ENCODE measurements around the gene TRAPPC3.
A peak's percentile ranks its signal among the peaks of the same experiment; 100 is the strongest.

Gene TRAPPC3

DNA sequence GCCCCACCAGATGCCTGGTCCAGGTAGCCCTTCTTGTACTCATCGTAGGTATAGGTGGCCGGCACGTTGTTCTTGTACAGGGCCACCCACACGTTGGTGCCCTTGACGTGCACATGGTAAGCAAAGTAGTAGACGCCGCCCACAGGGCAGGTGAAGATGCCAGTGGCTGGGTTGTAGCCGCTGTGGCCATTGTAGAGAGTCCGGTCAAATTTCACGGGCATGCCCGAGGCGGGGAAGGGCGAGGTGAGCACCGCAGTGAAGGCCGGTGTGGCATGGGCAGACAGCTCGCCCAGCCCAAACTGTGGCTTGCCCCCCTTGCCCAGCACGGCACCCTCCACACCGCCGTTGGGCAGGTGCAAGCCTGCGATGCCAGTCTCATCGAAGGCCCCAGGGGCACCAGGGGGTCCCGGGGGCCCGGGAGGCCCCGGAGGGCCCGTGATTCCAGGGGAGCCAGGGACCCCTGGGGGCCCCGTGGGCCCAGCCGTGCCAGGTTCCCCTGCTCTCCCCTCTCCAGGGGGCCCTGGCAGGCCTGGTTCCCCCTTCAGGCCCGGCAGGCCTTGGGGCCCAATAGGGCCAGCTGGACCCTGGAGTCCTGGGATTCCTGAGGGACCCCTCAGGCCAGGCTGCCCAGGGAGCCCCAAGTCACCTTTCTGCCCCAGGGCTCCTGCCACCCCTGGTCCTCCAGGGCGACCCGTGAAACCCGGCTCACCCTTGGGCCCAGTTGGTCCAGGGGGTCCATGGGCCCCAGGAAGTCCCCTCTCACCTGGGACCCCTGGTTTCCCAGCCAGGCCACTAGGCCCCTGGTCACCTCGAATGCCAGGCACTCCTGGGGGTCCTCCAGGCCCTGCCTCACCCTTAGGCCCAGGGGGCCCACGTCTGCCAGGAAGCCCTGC lies 51.3 kb downstream of the TRAPPC3 start:
- H3K4me3 ChIP-seq (ENCODE audit: low read depth, low read length) = no peak overlapping the region
- POLR2A ChIA-PET = interaction anchor here (1.0 to 1.4 kb wide), 3 partner anchors 35 to 166 kb away, joined by 3 to 7 read pairs (median 4); no protein-coding TSS in a partner anchor
- H3K4me1 ChIP-seq (ENCODE audit: control insufficient read depth, insufficient read depth, low read length) = no peaks in the 10 kb centered on the region
- peaks cover 0 to 41% of the 10 kb centered on the region in 2 experiments; a peak in 1 of 3 replicates for H3K36me3 ChIP-seq (ENCODE audit: control insufficient read depth in 2 of 2, insufficient read depth in 1 of 2, low read length in 2 of 2)
- CTCF ChIA-PET = interaction anchor here (1.1 to 11.1 kb wide), 3 partner anchors 9 to 91 kb away, joined by 4 to 156 read pairs (median 8); partner anchors contain the start of gene ADPRS
- no peak overlapping the region for H3K27ac ChIP-seq (ENCODE audit: extremely low read depth, low read depth, low read length)
- TF ChIP-seq OVOL3 (tag by site-specific recombination; IDR thresholded peaks at IDR 0.05) (no peak), ZNF660 (tag by site-specific recombination; IDR thresholded peaks at IDR 0.05) (no peak), ZFP37 (tag by site-specific recombination; IDR thresholded peaks at IDR 0.05) (no peak), ZNF423 (tag by site-specific recombination; IDR thresholded peaks at IDR 0.05) (no peak), ZNF548 (tag by site-specific recombination; IDR thresholded peaks at IDR 0.05) (no peak), KLF8 (tag by site-specific recombination; IDR thresholded peaks at IDR 0.05) (no peak), YY2 (tag by site-specific recombination; IDR thresholded peaks at IDR 0.05) (no peak)
- TF ChIP-seq, protein P1, sequence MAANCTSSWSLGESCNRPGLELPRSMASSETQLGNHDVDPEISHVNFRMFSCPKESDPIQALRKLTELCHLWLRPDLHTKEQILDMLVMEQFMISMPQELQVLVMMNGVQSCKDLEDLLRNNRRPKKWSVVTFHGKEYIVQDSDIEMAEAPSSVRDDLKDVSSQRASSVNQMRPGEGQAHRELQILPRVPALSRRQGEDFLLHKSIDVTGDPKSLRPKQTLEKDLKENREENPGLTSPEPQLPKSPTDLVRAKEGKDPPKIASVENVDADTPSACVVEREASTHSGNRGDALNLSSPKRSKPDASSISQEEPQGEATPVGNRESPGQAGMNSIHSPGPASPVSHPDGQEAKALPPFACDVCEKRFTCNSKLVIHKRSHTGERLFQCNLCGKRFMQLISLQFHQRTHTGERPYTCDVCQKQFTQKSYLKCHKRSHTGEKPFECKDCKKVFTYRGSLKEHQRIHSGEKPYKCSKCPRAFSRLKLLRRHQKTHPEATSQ (tag by site-specific recombination; IDR thresholded peaks at IDR 0.05) = no peak
- no peaks in the 10 kb centered on the region for H3K9me3 ChIP-seq (ENCODE audit: control insufficient read depth, insufficient read depth, low read depth, low read length)

DNA sequence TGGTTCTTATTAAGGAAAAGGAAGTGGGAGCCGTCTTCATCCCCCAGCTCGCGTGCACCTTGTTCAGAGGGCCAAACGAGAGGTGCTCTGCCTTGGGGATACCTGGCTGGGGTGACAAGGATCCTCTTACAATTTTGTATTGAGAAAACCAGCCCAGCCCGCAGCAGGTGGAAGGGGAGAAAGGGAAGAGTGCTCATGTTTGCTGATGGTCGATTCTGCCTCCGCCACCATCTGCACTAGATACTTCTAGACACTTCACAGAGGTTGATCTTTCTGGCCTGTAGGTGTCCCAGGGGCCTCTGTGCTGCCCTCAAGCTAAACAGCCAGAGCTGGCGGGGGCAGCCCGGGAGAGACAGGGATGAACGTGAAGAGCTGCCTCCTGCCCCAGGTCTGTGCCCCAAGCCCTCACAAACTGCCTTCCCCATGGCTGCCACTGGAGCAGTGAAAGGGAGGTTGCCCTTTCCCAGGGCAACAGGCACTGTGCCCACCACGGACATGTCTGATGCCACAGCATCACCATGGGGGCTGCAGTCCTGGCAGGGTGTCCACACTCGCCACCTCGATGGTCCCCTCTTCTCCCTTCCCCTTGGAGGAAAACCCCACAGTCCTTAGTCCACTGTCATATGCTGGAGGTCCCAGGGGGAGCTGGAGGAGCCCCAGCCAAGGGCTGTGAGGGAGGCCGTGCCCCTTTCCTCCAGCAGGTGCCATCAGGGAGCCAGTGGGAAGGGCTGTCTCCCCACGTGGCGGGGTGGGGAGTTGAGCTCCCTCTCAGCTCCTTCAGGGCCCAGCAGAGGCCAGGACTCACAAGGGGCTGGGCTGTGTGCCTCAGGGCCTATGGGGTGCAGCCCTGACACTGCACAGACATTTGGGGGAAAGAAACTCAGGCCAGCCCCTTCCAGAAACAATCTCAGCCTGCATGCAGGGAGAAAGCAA lies 52.5 kb downstream of the TRAPPC3 start:
- no peaks in the 10 kb centered on the region for H3K9me3 ChIP-seq (ENCODE audit: control insufficient read depth, insufficient read depth, low read depth, low read length)
- no peak overlapping the region for H3K27ac ChIP-seq (ENCODE audit: extremely low read depth, low read depth, low read length)
- CTCF ChIA-PET = interaction anchor here (0.6 to 11.1 kb wide), 6 partner anchors 8 to 92 kb away, joined by 3 to 156 read pairs (median 4); partner anchors contain the start of genes ADPRS and TRAPPC3
- POLR2A ChIA-PET = interaction anchor here (1.0 to 1.4 kb wide), 3 partner anchors 37 to 164 kb away, joined by 3 to 7 read pairs (median 4); no protein-coding TSS in a partner anchor
- H3K36me3 ChIP-seq (ENCODE audit: control insufficient read depth in 2 of 2, insufficient read depth in 1 of 2, low read length in 2 of 2) = peaks cover 0 to 53% of the 10 kb centered on the region in 2 experiments; a peak in 2 of 3 replicates
- H3K4me1 ChIP-seq (ENCODE audit: control insufficient read depth, insufficient read depth, low read length) = no peaks in the 10 kb centered on the region
- H3K4me3 ChIP-seq (ENCODE audit: low read depth, low read length) = no peak overlapping the region
- TF ChIP-seq ZNF416 (tag by site-specific recombination; IDR thresholded peaks at IDR 0.05) (no peak), TCF7L2 (IDR thresholded peaks at IDR 0.05; ENCODE audit: borderline replicate concordance, low read depth, low read length) (no peak), ZNF768 (tag by site-specific recombination; IDR thresholded peaks at IDR 0.05) (no peak), ZNF350 (tag by site-specific recombination; IDR thresholded peaks at IDR 0.05) (no peak), ZNF174 (tag by site-specific recombination; IDR thresholded peaks at IDR 0.05) (no peak)
- TF ChIP-seq, protein P2, sequence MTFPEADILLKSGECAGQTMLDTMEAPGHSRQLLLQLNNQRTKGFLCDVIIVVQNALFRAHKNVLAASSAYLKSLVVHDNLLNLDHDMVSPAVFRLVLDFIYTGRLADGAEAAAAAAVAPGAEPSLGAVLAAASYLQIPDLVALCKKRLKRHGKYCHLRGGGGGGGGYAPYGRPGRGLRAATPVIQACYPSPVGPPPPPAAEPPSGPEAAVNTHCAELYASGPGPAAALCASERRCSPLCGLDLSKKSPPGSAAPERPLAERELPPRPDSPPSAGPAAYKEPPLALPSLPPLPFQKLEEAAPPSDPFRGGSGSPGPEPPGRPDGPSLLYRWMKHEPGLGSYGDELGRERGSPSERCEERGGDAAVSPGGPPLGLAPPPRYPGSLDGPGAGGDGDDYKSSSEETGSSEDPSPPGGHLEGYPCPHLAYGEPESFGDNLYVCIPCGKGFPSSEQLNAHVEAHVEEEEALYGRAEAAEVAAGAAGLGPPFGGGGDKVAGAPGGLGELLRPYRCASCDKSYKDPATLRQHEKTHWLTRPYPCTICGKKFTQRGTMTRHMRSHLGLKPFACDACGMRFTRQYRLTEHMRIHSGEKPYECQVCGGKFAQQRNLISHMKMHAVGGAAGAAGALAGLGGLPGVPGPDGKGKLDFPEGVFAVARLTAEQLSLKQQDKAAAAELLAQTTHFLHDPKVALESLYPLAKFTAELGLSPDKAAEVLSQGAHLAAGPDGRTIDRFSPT (tag by site-specific recombination; IDR thresholded peaks at IDR 0.05) = 0 out of 2 replicates have a peak, but pooled peaks have one; percentile 41
- TF ChIP-seq, protein P3, sequence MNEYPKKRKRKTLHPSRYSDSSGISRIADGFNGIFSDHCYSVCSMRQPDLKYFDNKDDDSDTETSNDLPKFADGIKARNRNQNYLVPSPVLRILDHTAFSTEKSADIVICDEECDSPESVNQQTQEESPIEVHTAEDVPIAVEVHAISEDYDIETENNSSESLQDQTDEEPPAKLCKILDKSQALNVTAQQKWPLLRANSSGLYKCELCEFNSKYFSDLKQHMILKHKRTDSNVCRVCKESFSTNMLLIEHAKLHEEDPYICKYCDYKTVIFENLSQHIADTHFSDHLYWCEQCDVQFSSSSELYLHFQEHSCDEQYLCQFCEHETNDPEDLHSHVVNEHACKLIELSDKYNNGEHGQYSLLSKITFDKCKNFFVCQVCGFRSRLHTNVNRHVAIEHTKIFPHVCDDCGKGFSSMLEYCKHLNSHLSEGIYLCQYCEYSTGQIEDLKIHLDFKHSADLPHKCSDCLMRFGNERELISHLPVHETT (tag by site-specific recombination; IDR thresholded peaks at IDR 0.05) = no peak
- TF ChIP-seq, protein P4, sequence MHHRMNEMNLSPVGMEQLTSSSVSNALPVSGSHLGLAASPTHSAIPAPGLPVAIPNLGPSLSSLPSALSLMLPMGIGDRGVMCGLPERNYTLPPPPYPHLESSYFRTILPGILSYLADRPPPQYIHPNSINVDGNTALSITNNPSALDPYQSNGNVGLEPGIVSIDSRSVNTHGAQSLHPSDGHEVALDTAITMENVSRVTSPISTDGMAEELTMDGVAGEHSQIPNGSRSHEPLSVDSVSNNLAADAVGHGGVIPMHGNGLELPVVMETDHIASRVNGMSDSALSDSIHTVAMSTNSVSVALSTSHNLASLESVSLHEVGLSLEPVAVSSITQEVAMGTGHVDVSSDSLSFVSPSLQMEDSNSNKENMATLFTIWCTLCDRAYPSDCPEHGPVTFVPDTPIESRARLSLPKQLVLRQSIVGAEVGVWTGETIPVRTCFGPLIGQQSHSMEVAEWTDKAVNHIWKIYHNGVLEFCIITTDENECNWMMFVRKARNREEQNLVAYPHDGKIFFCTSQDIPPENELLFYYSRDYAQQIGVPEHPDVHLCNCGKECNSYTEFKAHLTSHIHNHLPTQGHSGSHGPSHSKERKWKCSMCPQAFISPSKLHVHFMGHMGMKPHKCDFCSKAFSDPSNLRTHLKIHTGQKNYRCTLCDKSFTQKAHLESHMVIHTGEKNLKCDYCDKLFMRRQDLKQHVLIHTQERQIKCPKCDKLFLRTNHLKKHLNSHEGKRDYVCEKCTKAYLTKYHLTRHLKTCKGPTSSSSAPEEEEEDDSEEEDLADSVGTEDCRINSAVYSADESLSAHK (tag by site-specific recombination; IDR thresholded peaks at IDR 0.05) = no peak
- TF ChIP-seq, protein P5, sequence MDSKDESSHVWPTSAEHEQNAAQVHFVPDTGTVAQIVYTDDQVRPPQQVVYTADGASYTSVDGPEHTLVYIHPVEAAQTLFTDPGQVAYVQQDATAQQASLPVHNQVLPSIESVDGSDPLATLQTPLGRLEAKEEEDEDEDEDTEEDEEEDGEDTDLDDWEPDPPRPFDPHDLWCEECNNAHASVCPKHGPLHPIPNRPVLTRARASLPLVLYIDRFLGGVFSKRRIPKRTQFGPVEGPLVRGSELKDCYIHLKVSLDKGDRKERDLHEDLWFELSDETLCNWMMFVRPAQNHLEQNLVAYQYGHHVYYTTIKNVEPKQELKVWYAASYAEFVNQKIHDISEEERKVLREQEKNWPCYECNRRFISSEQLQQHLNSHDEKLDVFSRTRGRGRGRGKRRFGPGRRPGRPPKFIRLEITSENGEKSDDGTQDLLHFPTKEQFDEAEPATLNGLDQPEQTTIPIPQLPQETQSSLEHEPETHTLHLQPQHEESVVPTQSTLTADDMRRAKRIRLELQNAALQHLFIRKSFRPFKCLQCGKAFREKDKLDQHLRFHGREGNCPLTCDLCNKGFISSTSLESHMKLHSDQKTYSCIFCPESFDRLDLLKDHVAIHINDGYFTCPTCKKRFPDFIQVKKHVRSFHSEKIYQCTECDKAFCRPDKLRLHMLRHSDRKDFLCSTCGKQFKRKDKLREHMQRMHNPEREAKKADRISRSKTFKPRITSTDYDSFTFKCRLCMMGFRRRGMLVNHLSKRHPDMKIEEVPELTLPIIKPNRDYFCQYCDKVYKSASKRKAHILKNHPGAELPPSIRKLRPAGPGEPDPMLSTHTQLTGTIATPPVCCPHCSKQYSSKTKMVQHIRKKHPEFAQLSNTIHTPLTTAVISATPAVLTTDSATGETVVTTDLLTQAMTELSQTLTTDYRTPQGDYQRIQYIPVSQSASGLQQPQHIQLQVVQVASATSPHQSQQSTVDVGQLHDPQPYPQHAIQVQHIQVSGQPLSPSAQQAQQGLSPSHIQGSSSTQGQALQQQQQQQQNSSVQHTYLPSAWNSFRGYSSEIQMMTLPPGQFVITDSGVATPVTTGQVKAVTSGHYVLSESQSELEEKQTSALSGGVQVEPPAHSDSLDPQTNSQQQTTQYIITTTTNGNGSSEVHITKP (tag by site-specific recombination; IDR thresholded peaks at IDR 0.05) = no peak
